H9 (cell line): ENCODE data around the gene GSG1L. TPM values are rescaled to one million over a fixed set of nuclear protein-coding genes. Genes with fewer than 3 reads are reported as not detected.

ENCODE experiments used
- DNase-seq: peaks from one replicate; pipeline ENCODE4 v3.0.0-alpha.2; 2017
- H2AFZ ChIP-seq: one replicate; pipeline ENCODE4 v1.6.1; 2013; ENCODE audit warnings: mild to moderate bottlenecking, low read length, control low read depth, moderate library complexity
- H2AK5ac ChIP-seq: 2 replicates; pipeline ENCODE4 v1.6.1; 2013; ENCODE audit warnings: low read length, control low read depth, mixed read lengths; ENCODE audit not compliant: insufficient read length
- H2BK120ac ChIP-seq: one replicate; pipeline ENCODE4 v1.6.1; 2013; ENCODE audit warnings: low read depth, mild to moderate bottlenecking, low read length, control low read depth, inconsistent platforms; ENCODE audit not compliant: poor library complexity, severe bottlenecking
- H2BK12ac ChIP-seq: 2 replicates; pipeline ENCODE4 v1.6.1; 2013; ENCODE audit warnings: low read length, control low read depth, mixed read lengths, low read depth; ENCODE audit not compliant: insufficient read length
- H2BK15ac ChIP-seq: 2 replicates; pipeline ENCODE4 v1.6.1; 2013; ENCODE audit warnings: low read depth, low read length, control low read depth
- H2BK20ac ChIP-seq: one replicate; pipeline ENCODE4 v1.6.1; 2013; ENCODE audit warnings: low read depth, mild to moderate bottlenecking, low read length, control low read depth, inconsistent platforms; ENCODE audit not compliant: poor library complexity, severe bottlenecking
- H2BK5ac ChIP-seq: 2 replicates; pipeline ENCODE4 v1.6.1; 2013; ENCODE audit warnings: low read length, control low read depth, mixed read lengths; ENCODE audit not compliant: insufficient read length
- H3K14ac ChIP-seq: 2 replicates; pipeline ENCODE4 v1.6.1; 2013; ENCODE audit warnings: low read length, control low read depth; ENCODE audit not compliant: insufficient read depth
- H3K18ac ChIP-seq: 2 replicates; pipeline ENCODE4 v1.6.1; 2013; ENCODE audit warnings: low read depth, mild to moderate bottlenecking, mixed read lengths, low read length, control low read depth; ENCODE audit not compliant: insufficient read length
- H3K23ac ChIP-seq: 2 replicates; pipeline ENCODE4 v1.6.1; 2013; ENCODE audit warnings: low read length, control low read depth, mixed read lengths, low read depth; ENCODE audit not compliant: insufficient read length
- H3K23me2 ChIP-seq: 2 replicates; pipeline ENCODE4 v1.6.1; 2013; ENCODE audit warnings: low read depth, mild to moderate bottlenecking, mixed read lengths, low read length, control low read depth; ENCODE audit not compliant: insufficient read length, poor library complexity, severe bottlenecking
- H3K27ac ChIP-seq: 2 replicates; pipeline ENCODE4 v1.5.1; 2013; ENCODE audit warnings: low read length, control low read depth, mixed read lengths, low read depth; ENCODE audit not compliant: insufficient read length
- H3K27me3 ChIP-seq: 2 replicates; pipeline ENCODE4 v1.6.1; 2013; ENCODE audit warnings: low read length, control low read depth, inconsistent platforms; ENCODE audit not compliant: insufficient read depth
- H3K4ac ChIP-seq: 2 replicates; pipeline ENCODE4 v1.6.1; 2013; ENCODE audit warnings: low read depth, mild to moderate bottlenecking, control low read depth, inconsistent platforms, low read length, moderate library complexity
- H3K4me1 ChIP-seq: 2 replicates; pipeline ENCODE4 v1.6.1; 2013; ENCODE audit warnings: low read length, control low read depth, inconsistent platforms; ENCODE audit not compliant: insufficient read depth
- H3K4me2 ChIP-seq: 2 replicates; pipeline ENCODE4 v1.6.1; 2013; ENCODE audit warnings: low read length, control low read depth, mixed read lengths; ENCODE audit not compliant: insufficient read length, insufficient read depth
- H3K56ac ChIP-seq: 2 replicates; pipeline ENCODE4 v1.6.1; 2013; ENCODE audit warnings: low read depth, mild to moderate bottlenecking, mixed read lengths, low read length, control low read depth; ENCODE audit not compliant: insufficient read length
- H3K79me1 ChIP-seq: 2 replicates; pipeline ENCODE4 v1.6.1; 2013; ENCODE audit warnings: low read depth, mild to moderate bottlenecking, moderate library complexity, low read length, control low read depth, inconsistent platforms; ENCODE audit not compliant: insufficient read depth, poor library complexity, severe bottlenecking
- H3K79me2 ChIP-seq: 2 replicates; pipeline ENCODE4 v1.6.1; 2013; ENCODE audit warnings: low read length, control low read depth, inconsistent platforms; ENCODE audit not compliant: insufficient read depth
- H3K9ac ChIP-seq: 2 replicates; pipeline ENCODE4 v1.6.1; 2013; ENCODE audit warnings: low read length, control low read depth, mixed read lengths; ENCODE audit not compliant: insufficient read length; ENCODE audit errors: extremely low read depth
- H3K9me3 ChIP-seq: one replicate; pipeline ENCODE4 v1.6.1; 2013; ENCODE audit warnings: low read depth, low read length, inconsistent platforms; ENCODE audit not compliant: control insufficient read depth
- H3T11ph ChIP-seq: one replicate; pipeline ENCODE4 v1.6.1; 2013; ENCODE audit warnings: mild to moderate bottlenecking, low read length, control low read depth, inconsistent platforms
- H4K20me1 ChIP-seq: one replicate; pipeline ENCODE4 v1.6.1; 2013; ENCODE audit not compliant: control insufficient read depth, insufficient read length, insufficient read depth
- H4K5ac ChIP-seq: 2 replicates; pipeline ENCODE4 v1.6.1; 2013; ENCODE audit warnings: low read depth, mild to moderate bottlenecking, mixed read lengths, low read length, control low read depth; ENCODE audit not compliant: insufficient read length
- H4K8ac ChIP-seq: replicated peaks from 2 replicates; pipeline ENCODE4 v1.6.1; 2013; ENCODE audit warnings: low read length, control low read depth, mixed read lengths, low read depth; ENCODE audit not compliant: insufficient read length
- H4K91ac ChIP-seq: 2 replicates; pipeline ENCODE4 v1.6.1; 2013; ENCODE audit warnings: low read depth, mild to moderate bottlenecking, moderate library complexity, mixed read lengths, low read length, control low read depth; ENCODE audit not compliant: insufficient read length
- H3K27ac Mint-ChIP-seq, 3 experiments: 2 replicates in 2 of 3; 3 replicates in 1 of 3; pipeline ENCODE4 v1.8.0; 2020 to 2021; ENCODE audit warnings: mixed read lengths in 3 of 3, mild to moderate bottlenecking in 1 of 3, moderate library complexity in 1 of 3
- H3K27me3 Mint-ChIP-seq: 2 replicates; pipeline ENCODE4 v1.8.0; 2021; ENCODE audit warnings: low read depth, mild to moderate bottlenecking, moderate library complexity, mixed read lengths
- H3K36me3 Mint-ChIP-seq, 3 experiments: 2 replicates in 2 of 3; 3 replicates in 1 of 3; pipeline ENCODE4 v1.8.0; 2020 to 2021; ENCODE audit warnings: low read depth in 3 of 3, mixed read lengths in 3 of 3; ENCODE audit not compliant: insufficient read depth in 1 of 3
- H3K4me1 Mint-ChIP-seq, 2 experiments: 2 replicates each; pipeline ENCODE4 v1.8.0; 2020; ENCODE audit warnings: mixed read lengths in 2 of 2
- H3K4me3 Mint-ChIP-seq, 2 experiments: 2 replicates in 1 of 2; 3 replicates in 1 of 2; pipeline ENCODE4 v1.8.0; 2020 to 2021; ENCODE audit warnings: mild to moderate bottlenecking in 2 of 2, mixed read lengths in 2 of 2, moderate library complexity in 1 of 2
- H3K9me3 Mint-ChIP-seq, 2 experiments: 2 replicates in 1 of 2; 3 replicates in 1 of 2; pipeline ENCODE4 v1.8.0; 2020; ENCODE audit warnings: mild to moderate bottlenecking in 2 of 2, mixed read lengths in 2 of 2, moderate library complexity in 1 of 2
- WGBS: extraction: QIAGEN DNeasy Blood & Tissue Kit; methylation state at CpG from one replicate; pipeline ENCODE4 v1.1.7; 2013; ENCODE audit warnings: missing lambda C conversion rate, low lambda C conversion rate, mixed read lengths; ENCODE audit not compliant: insufficient read length; ENCODE audit errors: extremely low coverage; 5-methylcytosine and 5-hydroxymethylcytosine counted together
- total RNA-seq: library from RNA; stranded (reverse); gene quantifications from 2 replicates; pipeline ENCODE4 v1.2.1, GENCODE V29; 2021
- TF ChIP-seq, protein P1 (sequence below): fragments of 200-600 bp; sonication (generic); conservative IDR thresholded peaks from 3 replicates; pipeline ENCODE4 v1.8.0; 2021; ENCODE audit warnings: antibody characterized with exemption, mild to moderate bottlenecking

GSG1L gene
- total RNA-seq, 1 experiment from 2014 or later: 0.35 TPM

DNA sequence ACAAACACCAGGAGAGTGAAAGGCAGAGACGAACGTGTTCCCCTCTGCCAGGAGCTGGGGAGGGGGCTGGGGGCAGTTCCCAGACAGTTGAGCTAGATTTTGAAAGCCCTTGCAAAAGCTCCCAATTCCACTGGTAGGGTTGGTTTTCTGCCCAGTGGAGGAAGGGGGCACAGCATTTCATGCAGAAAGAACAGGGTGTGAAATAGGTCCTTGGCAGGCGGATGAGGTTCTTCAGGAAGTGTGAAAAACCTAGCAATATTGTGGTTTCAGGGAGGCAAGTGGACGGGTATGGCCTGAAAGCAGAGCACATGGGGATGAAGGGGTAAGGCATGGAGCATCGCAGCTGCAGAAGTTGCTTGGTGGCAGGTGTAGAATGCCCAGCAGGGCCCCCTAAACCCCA lies 265.3 kb downstream of the GSG1L start:
- no peak overlapping the region for H4K8ac ChIP-seq
- no CpG with 5 or more reads among the region's 5 CpGs for WGBS
- TF ChIP-seq, protein P1, sequence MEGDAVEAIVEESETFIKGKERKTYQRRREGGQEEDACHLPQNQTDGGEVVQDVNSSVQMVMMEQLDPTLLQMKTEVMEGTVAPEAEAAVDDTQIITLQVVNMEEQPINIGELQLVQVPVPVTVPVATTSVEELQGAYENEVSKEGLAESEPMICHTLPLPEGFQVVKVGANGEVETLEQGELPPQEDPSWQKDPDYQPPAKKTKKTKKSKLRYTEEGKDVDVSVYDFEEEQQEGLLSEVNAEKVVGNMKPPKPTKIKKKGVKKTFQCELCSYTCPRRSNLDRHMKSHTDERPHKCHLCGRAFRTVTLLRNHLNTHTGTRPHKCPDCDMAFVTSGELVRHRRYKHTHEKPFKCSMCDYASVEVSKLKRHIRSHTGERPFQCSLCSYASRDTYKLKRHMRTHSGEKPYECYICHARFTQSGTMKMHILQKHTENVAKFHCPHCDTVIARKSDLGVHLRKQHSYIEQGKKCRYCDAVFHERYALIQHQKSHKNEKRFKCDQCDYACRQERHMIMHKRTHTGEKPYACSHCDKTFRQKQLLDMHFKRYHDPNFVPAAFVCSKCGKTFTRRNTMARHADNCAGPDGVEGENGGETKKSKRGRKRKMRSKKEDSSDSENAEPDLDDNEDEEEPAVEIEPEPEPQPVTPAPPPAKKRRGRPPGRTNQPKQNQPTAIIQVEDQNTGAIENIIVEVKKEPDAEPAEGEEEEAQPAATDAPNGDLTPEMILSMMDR: no peak
- H3K27me3 ChIP-seq: no peaks in the 10 kb centered on the region
- H2BK20ac ChIP-seq: no peak overlapping the region
- H3K27me3 Mint-ChIP-seq: peaks cover 16% of the 10 kb centered on the region
- no peak overlapping the region for H3K27ac ChIP-seq
- no peak overlapping the region for H3K4me2 ChIP-seq
- H3K18ac ChIP-seq: no peak overlapping the region
- no peak overlapping the region for H2BK12ac ChIP-seq
- H4K20me1 ChIP-seq: no peaks in the 10 kb centered on the region
- H3K14ac ChIP-seq: no peak overlapping the region
- H4K5ac ChIP-seq: no peak overlapping the region
- H3T11ph ChIP-seq: no peak overlapping the region
- no peak overlapping the region for H2AK5ac ChIP-seq
- no peak overlapping the region for H2BK120ac ChIP-seq
- no peaks in the 10 kb centered on the region for H3K23me2 ChIP-seq
- no peak overlapping the region for H3K27ac Mint-ChIP-seq
- H3K23ac ChIP-seq: no peak overlapping the region
- DNase-seq: no peak
- no peaks in the 10 kb centered on the region for H3K36me3 Mint-ChIP-seq
- H3K56ac ChIP-seq: no peak overlapping the region
- no peak overlapping the region for H3K4me3 Mint-ChIP-seq
- no peak overlapping the region for H2BK15ac ChIP-seq
- H3K9ac ChIP-seq: no peak overlapping the region
- H3K79me1 ChIP-seq: no peaks in the 10 kb centered on the region
- H3K4me1 ChIP-seq: no peaks in the 10 kb centered on the region
- H3K79me2 ChIP-seq: no peaks in the 10 kb centered on the region
- H4K91ac ChIP-seq: no peak overlapping the region
- no peaks in the 10 kb centered on the region; a peak in 1 of 5 replicates for H3K9me3 Mint-ChIP-seq
- H3K4me1 Mint-ChIP-seq: peaks cover 0 to 5% of the 10 kb centered on the region in 2 experiments; a peak in 2 of 4 replicates
- no peak overlapping the region for H3K4ac ChIP-seq
- H2BK5ac ChIP-seq: no peak overlapping the region
- no peaks in the 10 kb centered on the region for H3K9me3 ChIP-seq
- no peak overlapping the region for H2AFZ ChIP-seq
